PC-9 (cell line): ENCODE results near the gene KCTD2.

Source experiments
- EZH2 ChIP-seq: fragments of 200-600 bp; sonication (generic); IDR thresholded peaks from 2 replicates; pipeline ENCODE4 v1.8.0; 2017; ENCODE audit warnings: antibody characterized with exemption, low read depth
- TF ChIP-seq, protein P1 (sequence below): fragments of 200-600 bp; sonication (generic); conservative IDR thresholded peaks from 2 replicates; pipeline ENCODE4 v1.6.1; 2017; ENCODE audit warnings: mixed run types, antibody characterized with exemption, mild to moderate bottlenecking, moderate library complexity

DNA sequence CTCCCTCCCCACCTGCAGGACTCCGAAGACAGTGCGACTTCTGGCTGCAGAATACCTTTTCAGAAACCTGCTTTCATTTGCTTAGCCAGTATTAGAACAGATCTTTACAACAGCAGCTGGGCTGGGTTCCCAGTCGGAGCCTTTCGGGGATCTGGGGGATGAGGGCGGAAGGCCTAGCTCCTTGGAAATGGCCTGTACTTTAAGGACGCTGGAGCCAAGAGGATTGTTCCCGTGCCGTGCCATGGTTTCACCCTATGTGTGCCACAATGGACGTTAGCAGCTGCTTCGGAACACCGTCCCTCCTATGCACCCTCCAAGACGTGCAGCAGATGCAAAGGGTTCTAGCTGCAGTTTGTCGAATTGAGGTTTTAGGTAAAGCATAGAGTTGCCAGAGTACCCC lies 16.2 kb downstream of the KCTD2 start:
- TF ChIP-seq, protein P1, sequence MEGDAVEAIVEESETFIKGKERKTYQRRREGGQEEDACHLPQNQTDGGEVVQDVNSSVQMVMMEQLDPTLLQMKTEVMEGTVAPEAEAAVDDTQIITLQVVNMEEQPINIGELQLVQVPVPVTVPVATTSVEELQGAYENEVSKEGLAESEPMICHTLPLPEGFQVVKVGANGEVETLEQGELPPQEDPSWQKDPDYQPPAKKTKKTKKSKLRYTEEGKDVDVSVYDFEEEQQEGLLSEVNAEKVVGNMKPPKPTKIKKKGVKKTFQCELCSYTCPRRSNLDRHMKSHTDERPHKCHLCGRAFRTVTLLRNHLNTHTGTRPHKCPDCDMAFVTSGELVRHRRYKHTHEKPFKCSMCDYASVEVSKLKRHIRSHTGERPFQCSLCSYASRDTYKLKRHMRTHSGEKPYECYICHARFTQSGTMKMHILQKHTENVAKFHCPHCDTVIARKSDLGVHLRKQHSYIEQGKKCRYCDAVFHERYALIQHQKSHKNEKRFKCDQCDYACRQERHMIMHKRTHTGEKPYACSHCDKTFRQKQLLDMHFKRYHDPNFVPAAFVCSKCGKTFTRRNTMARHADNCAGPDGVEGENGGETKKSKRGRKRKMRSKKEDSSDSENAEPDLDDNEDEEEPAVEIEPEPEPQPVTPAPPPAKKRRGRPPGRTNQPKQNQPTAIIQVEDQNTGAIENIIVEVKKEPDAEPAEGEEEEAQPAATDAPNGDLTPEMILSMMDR: no peak
- no peak for TF ChIP-seq EZH2
